Lower leg skin (tissue), 4 donors: ENCODE measurements around the gene CFB. TPM values are rescaled to one million over a fixed set of nuclear protein-coding genes. Genes with fewer than 3 reads are reported as not detected.

ENCODE experiments used
- DNase-seq, 2 donors: peaks; one replicate each; pipeline ENCODE4 v3.0.0-alpha.2; 2019; ENCODE audit warnings: low spot score in 2 of 2
- H3K4me3 ChIP-seq: fragments of 200-600 bp; sonication (generic); 2 replicates; pipeline ENCODE4 v1.5.1; 2017; ENCODE audit warnings: mild to moderate bottlenecking, low read depth; ENCODE audit not compliant: poor library complexity, severe bottlenecking
- CTCF ChIP-seq, 3 donors: fragments of 450-650 bp; IDR thresholded peaks; one replicate each; pipeline ENCODE4 v1.5.1; 2016; ENCODE audit warnings: antibody characterized with exemption in 3 of 3, mild to moderate bottlenecking in 3 of 3, moderate library complexity in 2 of 3
- POLR2A ChIP-seq, 2 donors: fragments of 450-650 bp; IDR thresholded peaks; one replicate each; pipeline ENCODE4 v1.6.1; 2016 to 2017; ENCODE audit warnings: antibody characterized with exemption in 2 of 2, mild to moderate bottlenecking in 1 of 2, moderate library complexity in 1 of 2
- WGBS, 2 donors: methylation state at CpG; one replicate each; pipeline ENCODE4 v1.1.5; 2018; 5-methylcytosine and 5-hydroxymethylcytosine counted together
- intact Hi-C: fragments of 100-400 bp; cut with DNase I; formaldehyde crosslinking; loops from one replicate; pipeline ENCODE4 v1.15.0; 2023; ENCODE audit warnings: low total_unique reads
- total RNA-seq, 4 donors: library from RNA; depleted of rRNA; stranded (reverse); fragments of >200 nt; gene quantifications; one replicate each; pipeline ENCODE4 v1.1.0, GENCODE V29; 2016

CFB gene
- total RNA-seq, 4 donors from 2014 or later = 1.4 to 13.1 (median 4.5) TPM

- no peak for DNase-seq
- intact Hi-C loops = no loop called here
- TF ChIP-seq CTCF (IDR thresholded peaks at IDR 0.05) (no peak), POLR2A (IDR thresholded peaks at IDR 0.05) (no peak)
- 72 to 75% methylated on average over 5 of the region's 5 CpGs for WGBS, 2 donors
- H3K4me3 ChIP-seq = no peak overlapping the region
These were observed 2.4 kb downstream of the CFB start for GRCh38 chr6:31948306-31948705.

GRCh38 chr6:31948753-31949413 lies 3.0 kb downstream of the CFB start:
- intact Hi-C loops = no loop called here
- no peak overlapping the region for H3K4me3 ChIP-seq
- WGBS, 2 donors = 63 to 74% methylated on average over 6 of the region's 6 CpGs
- TF ChIP-seq CTCF (IDR thresholded peaks at IDR 0.05) (no peak), POLR2A (IDR thresholded peaks at IDR 0.05) (no peak)
- no peak for DNase-seq

GRCh38 chr6:31949926-31950548 lies 4.1 kb downstream of the CFB start:
- intact Hi-C loops = no loop called here
- WGBS, 2 donors = 86 to 88% methylated on average over 7 of the region's 7 CpGs
- TF ChIP-seq POLR2A (IDR thresholded peaks at IDR 0.05) (no peak), CTCF (IDR thresholded peaks at IDR 0.05) (no peak)
- H3K4me3 ChIP-seq = no peak overlapping the region
- DNase-seq = no peak

GRCh38 chr6:31952140-31952805 lies 6.4 kb downstream of the CFB start:
- TF ChIP-seq CTCF (IDR thresholded peaks at IDR 0.05) = no peak
- no peak for TF ChIP-seq POLR2A (IDR thresholded peaks at IDR 0.05)
- no peak for DNase-seq
- 50 to 54% methylated on average over 5 of the region's 5 CpGs for WGBS, 2 donors
- intact Hi-C loops = no loop called here
- H3K4me3 ChIP-seq = no peak overlapping the region

GRCh38 chr6:31952890-31953289 lies 7.0 kb downstream of the CFB start:
- TF ChIP-seq CTCF (IDR thresholded peaks at IDR 0.05) (no peak), POLR2A (IDR thresholded peaks at IDR 0.05) (no peak)
- H3K4me3 ChIP-seq = no peak overlapping the region
- no peak for DNase-seq
- intact Hi-C loops = no loop called here
- 66 to 68% methylated on average over 5 of the region's 5 CpGs for WGBS, 2 donors
